ENCODE results near the gene ZBTB46.
"Not testable (repeated sequence)": the region's sequence is repeated elsewhere in the genome, so short reads cannot be mapped to it uniquely, and the experiment has no call there.

Gene ZBTB46

DNA sequence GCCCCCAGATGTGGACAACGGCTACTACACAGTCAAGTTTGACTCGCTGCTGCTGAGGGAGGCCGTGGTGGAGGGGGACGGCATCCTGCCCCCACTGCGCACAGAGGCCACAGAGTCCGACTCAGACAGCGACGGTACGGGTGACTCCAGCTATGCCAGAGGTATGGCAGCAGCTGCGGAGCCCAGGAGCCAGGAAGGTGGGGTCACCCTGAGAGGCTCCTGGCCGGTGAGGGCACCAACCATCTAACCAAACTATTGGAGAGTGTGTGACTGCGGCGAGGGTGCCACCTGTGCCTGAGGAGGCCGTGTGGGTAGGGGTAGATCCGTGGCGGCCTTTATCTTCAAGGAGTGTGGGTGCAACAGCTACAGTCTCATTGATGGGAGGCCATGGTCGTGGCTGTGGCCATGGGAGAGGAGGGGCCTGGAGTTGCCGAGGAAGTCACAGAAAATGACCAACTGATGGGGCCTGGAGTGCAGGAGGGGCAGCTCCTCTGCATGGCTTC, 97.4 kb downstream of the ZBTB46 start:
- no peak for DNase-seq

DNA sequence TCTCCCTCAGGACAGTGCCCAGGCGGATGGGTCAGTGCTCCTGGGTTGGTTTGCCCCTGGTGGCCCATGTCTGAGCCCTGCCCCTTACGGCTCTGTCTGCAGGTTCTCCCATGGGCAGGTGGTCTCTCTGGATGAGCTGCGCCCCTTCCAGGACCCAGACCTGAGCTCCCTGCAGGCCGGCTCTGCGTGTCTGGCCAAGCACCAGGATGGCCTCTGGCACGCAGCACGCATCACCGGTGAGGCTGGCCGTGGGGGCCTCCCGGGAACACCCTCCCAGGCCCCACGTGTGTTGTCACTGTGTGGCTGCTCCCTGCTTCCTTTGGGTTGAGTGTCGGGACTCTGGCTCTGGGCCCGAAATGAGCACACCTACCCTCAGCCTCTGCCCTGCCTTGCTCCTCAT, 97.9 kb downstream of the ZBTB46 start:
- DNase-seq: no peak

DNA sequence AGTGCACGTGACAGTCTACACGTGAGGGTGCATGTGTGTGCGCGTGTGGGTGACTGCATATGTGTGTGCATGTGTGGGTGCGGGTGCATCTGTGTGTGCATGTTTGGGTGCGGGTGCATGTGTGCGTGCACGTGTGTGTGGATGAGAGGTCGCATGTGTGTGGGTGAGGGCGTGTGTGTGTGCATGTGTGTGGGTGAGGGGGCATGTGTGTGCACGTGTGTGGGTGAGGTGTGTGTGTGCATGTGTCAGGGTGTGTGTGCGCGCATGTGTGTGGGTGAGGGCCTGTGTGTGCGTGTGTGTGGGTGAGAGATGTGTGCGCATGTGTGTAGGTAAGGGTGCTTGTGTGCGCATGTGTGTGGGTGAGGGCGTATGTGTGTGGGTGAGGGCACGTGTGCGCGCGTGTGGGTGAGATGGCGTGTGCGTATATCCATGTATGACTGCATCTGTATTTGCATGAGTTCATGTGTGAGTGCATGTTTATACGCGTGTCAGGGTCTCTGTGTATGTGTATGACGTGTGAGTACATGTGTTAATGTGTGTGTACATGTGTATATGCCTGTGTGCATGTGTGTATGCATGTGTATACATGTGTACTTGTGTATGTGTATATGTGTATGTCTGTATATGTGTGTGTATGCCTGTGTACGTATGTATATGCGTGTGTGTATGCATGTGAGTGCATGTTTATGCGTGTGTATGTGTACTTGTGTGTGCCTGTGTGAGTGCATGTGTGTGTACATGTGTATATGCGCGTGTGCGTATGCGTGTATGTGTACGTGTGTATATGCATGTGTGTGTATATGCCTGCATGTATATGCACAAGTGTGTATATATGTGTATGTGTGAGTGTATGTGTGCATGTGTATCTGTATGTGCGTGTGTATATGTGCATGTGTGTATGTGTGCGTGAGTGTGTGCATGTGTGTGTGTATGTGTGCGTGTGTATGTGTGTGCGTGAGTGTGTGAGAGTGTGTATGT, 98.7 kb downstream of the ZBTB46 start:
- DNase-seq: no peak

DNA sequence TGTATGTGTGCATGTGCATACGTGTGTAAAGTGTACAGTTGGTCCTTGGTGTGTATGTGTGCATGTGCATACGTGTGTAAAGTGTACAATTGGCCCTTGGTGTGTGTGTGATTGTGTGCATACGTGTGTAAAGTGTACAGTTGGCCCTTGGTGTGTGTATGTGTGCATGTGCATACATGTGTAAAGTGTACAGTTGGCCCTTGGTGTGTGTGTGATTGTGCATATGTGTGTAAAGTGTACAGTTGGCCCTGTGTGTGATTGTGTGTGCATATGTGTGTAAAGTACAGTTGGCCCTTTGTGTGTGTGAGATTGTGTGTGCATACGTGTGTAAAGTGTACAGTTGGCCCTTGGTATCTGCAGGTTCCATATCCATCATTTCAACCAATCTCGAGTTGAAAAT, 99.7 kb downstream of the ZBTB46 start:
- no peak for DNase-seq

DNA sequence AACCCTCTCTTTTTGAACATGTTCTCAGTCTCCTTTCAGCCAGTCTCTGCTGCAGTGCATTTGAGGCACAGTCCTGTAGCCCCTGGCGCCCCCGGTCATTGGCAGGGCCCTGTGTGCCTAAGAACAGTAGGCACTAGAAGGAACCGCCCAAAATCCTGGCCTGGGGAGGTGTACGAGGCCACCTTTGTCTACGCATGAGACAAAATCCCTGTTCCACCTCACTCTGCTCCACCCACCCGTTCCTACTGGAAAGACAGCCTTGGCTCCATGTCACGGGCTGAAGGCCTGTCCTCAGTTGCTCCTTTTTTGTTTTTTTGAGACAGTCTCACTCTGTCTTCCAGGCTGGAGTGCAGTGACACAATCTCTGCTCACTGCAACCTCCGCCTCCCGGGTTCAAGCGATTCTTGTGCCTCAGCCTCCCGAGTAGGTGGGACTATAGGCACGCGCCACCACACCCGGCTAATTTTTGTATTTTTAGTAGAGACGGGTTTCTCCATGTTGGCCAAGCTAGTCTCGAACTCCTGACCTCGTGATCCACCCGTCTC, 100.8 kb downstream of the ZBTB46 start:
- DNase-seq: not testable (repeated sequence)

DNA sequence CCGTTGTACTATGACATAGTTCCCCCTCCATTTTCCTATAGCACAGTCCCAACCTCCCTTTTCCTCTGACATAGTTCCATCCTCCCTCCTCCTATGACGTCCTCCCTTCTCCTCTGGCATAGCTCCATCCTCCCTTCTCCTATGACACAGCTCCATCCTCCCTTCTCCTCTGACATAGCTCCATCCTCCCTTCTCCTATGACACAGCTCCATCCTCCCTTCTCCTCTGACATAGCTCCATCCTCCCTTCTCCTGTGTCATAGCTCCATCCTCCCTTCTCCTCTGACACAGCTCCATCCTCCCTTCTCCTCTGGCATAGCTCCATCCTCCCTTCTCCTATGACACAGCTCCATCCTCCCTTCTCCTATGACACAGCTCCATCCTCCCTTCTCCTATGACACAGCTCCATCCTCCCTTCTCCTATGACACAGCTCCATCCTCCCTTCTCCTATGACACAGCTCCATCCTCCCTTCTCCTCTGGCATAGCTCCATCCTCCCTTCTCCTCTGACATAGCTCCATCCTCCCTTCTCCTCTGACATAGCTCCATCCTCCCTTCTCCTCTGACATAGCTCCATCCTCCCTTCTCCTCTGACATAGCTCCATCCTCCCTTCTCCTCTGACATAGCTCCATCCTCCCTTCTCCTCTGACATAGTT, 108.0 kb downstream of the ZBTB46 start:
- DNase-seq: not testable (repeated sequence)

DNA sequence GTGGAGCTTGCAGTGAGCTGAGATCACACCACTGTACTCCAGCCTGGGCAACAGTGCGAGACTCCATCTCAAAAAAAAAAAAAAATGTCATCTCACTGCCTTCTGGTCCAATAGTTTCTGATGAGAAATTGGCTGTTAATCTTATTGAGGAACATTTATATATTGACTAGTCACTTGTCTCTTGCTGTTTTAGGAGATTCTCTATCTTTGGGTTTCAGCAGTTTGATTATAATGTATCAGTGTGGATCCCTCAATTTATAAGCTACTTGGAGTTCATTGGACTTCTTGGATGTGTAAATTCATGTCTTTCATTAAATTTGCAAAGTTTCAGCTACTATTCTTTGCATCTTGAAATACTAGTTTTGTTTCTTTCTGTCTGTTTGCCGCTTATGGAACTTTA, 112.1 kb downstream of the ZBTB46 start:
- DNase-seq: no peak

DNA sequence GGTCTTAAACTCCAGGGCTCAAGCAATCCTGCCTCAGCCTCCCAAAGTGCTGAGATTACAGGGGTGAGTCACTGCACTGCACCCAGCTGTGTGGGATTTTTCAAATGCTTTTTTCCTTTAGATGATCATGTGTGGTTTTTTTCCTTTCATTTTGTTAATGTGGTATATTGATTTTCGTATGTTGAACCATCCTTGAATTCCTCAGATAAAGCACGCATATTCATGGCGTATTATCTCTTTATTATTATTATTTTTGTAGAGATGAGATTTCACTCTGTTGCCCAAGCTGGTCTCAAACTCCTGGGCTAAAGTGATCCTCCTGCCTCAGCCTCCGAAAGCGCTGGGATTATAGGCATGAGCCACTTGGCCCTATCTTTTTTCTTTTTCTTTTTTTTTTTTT, 116.2 kb downstream of the ZBTB46 start:
- DNase-seq: no peak

DNA sequence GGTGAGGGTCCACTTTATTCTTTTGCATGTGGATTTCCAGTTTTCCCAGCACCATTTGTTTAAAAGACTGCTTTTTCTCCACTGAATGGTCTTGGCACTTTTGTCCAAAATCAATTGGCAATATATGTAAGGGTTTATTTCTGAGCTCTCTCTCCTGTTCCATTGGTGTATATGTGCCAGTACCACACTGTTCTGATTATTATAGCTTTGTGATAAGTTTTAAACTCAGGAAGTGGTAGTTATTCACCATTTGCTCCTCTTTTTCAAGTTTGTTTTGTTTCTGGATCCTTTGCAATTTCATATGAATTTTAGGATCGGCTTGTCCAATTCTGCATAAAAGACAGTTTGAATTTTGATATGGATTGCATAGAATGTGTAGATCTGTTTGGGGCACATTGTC, 118.9 kb downstream of the ZBTB46 start:
- no peak for DNase-seq

DNA sequence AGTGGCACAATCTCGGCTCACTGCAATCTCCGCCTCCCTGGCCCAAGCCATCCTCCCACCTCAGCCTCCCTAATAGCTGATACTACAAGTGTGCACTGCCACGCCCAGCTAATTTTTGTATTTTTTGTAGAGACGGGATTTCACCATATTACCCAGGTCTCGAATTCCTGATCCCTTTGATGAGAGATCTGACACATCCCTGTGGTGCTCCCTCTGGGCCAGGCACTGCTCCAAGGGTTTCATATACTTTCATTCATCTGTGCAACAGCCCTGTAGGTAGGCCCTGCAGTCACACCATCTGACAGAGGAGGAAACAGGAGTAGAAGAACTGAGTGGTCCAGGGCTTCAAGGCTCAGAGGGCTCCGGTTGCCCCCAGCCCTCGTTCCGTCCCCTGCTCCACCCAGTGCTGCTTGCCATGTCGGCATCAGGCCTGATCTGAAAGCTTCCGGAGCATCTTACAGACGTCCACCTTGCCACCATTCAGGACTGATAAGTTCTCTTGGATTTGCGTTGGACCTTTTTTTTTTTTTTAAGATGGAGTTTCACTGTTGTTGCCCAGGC, 119.9 kb downstream of the ZBTB46 start:
- no peak for DNase-seq

DNA sequence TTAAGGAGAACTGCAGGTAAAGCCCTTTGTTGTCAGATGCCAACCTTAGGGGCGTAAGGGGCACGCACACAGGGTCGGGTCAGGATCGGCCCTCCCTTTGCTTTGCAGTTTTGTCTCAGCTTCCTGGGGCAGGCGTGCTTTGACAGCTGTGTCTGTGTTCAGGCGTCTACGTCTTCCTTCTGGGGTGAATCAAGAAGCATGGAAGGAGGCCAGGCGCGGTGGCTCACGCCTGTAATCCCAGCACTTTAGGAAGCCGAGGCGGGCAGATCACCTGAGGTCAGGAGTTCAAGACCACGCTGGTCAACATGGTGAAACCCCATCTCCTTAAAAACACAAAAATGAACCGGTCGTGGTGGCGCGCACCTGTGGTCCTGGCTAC, 121.9 kb downstream of the ZBTB46 start:
- DNase-seq: no peak

DNA sequence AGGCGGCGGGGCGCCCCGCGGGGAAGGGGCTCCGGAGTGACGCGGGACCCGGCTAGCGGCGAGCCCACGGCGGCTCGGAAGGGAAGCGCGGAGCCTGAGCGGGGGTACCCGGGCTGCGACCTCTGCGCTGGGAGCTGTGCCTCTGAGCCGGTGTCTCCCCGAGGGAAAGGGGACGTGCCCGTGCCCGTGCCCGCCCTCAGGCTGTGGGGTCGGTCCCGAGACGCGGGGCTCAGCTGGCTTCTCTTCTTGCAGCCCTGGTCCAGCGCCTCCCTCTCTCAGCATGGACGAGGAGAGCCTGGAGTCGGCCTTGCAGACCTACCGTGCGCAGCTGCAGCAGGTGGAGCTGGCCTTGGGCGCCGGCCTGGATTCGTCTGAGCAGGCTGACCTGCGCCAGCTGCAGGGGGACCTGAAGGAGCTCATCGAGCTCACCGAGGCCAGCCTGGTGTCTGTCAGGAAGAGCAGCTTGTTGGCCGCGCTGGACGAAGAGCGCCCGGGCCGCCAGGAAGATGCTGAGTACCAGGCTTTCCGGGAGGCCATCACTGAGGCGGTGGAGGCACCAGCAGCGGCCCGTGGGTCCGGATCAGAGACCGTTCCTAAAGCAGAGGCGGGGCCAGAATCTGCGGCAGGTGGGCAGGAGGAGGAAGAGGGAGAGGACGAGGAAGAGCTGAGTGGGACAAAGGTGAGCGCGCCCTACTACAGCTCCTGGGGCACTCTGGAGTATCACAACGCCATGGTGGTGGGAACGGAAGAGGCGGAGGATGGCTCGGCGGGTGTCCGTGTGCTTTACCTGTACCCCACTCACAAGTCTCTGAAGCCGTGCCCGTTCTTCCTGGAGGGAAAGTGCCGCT, 122.5 kb downstream of the ZBTB46 start:
- no peak for DNase-seq

DNA sequence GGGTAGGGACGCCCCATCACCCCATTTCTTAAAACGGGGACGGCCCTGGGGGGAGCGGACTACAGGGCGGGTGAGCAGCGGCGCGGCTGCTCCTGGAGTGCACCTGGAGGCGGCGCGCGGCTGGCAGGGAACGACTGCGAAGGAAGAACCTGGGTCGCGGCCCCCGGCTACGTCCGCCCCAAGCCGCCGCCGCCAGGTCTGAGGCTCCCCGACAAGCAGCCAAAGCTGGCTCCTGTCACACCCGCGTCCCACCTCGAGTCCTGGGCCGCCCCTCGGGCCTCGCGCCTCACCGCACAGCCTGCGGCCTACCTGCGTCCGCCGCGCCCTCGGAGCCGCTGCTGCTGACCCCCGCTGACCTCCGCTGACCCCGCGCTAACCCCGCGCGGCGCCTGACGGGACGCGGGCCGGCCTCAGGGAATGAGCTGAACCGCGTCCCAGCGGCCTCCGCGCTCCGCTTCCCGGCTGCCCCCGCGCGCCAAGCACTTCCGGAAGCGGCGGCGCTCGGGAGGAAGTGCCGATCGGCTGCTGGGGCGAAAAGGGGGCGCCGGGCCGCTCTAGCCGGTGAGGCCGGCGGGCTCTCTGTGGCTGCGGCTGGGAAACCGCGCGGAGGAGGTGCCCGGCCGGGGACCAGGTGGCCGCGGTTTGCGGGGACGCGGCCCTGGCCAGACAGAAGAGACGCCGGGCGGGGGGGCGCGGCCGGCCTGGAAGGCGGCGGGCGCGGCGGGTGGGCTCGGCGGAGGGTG, 123.3 kb downstream of the ZBTB46 start, which contains the start of the genes ARFRP1 and ZGPAT:
Gene ARFRP1, minus strand, starts transcription at position 419 of the 743 bp plus-strand sequence. CDS start 885 bp downstream, outside the sequence.
Gene ZGPAT, plus strand, starts transcription at position 482 of the 743 bp plus-strand sequence. CDS start 542 bp downstream, outside the sequence.
- peak; percentile 79 to 80 for DNase-seq

DNA sequence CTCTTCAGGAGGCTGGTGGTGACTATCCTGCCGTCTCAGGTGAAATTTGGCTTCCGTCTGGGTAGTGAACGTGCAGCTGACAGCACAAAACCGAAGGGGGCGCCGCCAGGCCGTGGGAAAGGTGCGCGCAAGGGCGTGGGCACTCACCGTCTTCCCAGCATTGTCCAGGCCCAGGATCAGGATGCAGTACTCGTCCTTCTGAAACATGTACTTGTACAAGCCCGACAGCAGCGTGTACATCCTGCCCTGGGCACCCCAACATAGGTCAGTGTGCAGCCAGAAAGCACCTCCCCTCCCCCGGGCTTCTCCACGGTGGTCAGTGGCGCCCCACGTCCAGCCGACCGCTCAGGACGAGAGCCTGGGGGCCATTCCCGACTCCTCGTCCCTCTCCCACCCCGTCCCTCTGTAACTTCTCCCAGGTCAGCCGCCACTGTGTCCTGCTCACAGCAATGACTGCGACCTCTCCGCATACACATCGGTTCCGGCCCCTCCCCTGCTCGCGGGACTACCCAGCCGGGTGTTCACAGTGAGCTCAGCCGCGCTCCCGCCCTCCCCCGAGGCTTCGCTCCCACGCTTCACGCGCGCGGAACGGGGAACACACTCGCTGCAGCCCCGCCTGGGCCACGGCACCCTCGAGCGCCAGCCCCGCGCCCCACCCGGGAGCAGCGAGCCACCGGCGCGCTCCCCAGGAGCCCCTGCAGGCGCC, 124.1 kb downstream of the ZBTB46 start:
- peak; percentile 65 to 70 for DNase-seq

DNA sequence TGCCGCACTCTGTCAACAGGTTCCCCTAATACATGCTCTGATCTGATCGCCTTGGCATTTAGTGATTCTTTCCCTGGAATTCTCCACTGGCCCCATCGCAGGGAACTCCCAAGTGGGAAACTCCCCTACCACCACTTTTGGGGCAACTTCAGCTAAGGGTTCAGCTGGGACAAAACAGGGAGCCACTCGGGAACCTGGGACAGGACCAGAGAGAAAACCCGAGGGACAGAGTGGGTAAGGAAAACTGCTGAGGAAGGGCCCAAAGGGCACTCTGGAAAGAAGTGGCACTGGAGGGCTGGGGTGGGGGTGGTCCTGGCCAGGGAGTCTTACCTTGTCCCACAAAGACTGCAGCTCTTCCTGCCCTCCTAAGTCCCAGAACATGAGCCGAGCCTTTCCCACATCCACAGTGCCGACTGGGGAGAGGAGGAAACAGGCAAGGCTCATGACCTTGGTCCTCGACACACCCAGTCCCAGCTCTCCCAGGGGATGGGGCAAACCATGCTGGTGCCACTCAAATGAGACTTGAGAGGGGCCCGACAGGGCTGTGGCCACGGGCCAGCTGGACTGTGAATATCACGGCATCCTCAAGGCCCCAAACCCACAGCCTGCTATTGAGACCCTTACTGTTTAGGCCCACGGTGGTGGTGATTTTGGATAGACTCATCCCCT, 124.9 kb downstream of the ZBTB46 start:
- no peak for DNase-seq

DNA sequence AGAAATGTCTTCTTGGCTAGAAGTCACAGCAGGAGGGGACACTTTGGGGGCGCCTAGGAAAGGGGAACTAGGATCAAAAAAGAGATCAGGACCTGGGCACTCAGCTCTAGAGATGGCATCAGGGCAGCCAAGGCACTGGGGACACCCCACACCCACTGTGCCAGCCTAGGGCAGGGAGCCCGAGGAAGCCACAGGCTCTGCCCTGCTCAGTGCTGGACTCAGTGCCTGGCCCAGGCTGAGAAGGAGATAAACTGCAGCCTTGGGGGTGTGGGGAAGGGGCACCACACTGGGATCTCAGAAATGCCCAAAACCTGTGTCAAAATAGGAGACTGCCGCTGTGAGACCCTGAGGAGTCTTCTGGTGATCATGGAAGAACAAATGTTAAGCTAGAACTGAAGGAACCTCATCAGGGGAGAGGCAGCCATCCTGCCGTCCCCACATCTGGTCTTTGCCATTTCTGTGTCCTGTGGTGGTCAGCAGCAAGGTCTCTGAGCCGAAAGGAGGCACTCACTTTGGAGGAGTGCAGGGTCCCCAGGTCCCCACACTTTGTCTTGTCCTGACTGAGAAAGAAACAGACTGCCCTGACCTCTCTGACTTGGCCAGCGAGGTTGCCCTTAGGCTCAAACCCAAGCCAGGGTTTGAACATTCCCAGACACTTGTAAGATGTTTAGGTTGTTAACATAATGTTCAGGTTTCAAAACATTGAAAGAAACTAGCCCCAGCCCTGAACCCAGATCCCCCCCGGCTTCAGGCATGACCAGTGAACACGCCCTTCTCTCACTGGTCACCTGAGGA, 125.6 kb downstream of the ZBTB46 start:
- DNase-seq: no peak

DNA sequence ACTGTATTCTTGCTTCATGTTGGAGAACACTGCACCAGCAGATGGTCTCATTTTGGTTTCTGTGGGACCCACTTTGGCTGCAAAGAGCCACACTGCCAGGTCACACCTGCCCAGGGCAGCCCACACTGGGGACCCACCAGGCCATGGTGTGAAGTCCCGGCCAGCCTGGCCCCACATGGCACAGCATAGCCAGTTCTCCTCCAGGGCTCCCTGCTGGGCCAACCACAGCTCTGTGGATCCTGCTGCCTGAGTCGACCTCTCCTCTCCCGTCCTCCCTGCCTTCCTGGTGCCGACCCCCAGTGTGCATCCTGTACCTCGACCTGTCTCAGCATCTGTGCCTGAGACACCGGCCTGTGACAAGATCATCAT, 126.3 kb downstream of the ZBTB46 start:
- no peak for DNase-seq

DNA sequence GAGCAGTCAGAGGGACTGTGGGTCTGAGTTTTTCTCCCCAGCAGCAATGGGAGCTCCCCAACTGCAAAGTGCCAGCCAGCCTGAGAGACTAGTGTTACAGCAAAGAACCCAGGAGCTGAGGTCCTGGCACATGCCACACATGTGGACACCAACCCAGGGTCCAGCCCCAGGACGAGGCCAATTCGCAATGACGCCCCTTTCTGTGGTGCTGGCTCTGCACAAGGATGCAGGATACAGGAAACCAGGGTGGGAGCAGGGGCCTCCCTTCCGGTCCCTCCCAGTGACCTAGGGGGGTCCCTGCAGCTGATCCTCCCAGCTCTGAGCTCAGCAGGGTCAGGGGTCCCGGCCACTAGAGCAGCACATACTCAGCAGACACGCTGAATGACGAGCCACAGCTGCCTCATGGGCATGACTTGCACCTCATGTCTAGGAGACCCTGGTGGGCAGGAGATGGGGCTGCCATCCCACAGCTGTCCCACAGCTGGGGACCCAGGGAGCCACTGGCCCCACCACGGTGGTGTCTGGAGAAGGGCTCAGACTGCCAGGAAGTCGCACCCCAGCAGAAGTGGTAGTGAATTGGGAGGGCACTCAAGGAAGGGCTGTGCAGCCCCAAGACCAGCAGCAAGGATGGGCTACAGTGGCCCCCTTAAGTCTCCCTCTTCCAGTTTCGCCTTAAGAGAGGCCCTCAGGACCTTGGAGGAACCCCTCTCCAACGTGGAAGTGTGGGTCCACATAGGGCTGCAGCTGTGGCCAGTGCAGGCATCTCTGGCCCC, 126.9 kb downstream of the ZBTB46 start:
- no peak for DNase-seq

All from activated CD4-positive, alpha-beta T cell treated with anti-CD3 and anti-CD28 coated beads, Interleukin-2, amount 50 U/mL, for 4 hours (primary cell).